ENCODE measurements around the gene SF3B4. TPM values are rescaled to one million over a fixed set of nuclear protein-coding genes. Genes with fewer than 3 reads are reported as not detected.

SF3B4 gene
- total RNA-seq, 1 experiment from 2014 or later = 103 TPM

- no TSS peak for BruUV-seq (replicated peaks)
- Histone ChIP-seq H3K36me3 (ENCODE audit: control insufficient read depth, insufficient read depth, low read length) (peaks cover 2% of the 10 kb centered on the region; the same call in 1 of the 2 replicates), H3K4me1 (peaks cover 9% of the 10 kb centered on the region), H3K4me3 (ENCODE audit: low read depth, low read length) (peak overlapping the region; percentile 99), H3K27me3 (replicated peaks; ENCODE audit: control insufficient read depth, insufficient read depth, low read length) (no peaks in the 10 kb centered on the region), H3K9me3 (no peaks in the 10 kb centered on the region)
- peaks cover 11% of the 10 kb centered on the region for H3K4me1 Mint-ChIP-seq (ENCODE audit: low read depth, unreplicated experiment)
- H3K27me3 Mint-ChIP-seq (ENCODE audit: insufficient read depth, unreplicated experiment) = no peaks in the 10 kb centered on the region
- peak overlapping the region; percentile 91 for H3K4me3 Mint-ChIP-seq (ENCODE audit: unreplicated experiment)
- no peak for DNase-seq
- ChIA-PET CTCF (no interaction called here), POLR2A (no interaction called here)
- H3K9me3 Mint-ChIP-seq (ENCODE audit: unreplicated experiment) = no peaks in the 10 kb centered on the region
- peaks cover 64% of the 10 kb centered on the region for H3K36me3 Mint-ChIP-seq (ENCODE audit: insufficient read depth, unreplicated experiment)
- peak overlapping the region; percentile 94 for H3K27ac Mint-ChIP-seq (ENCODE audit: unreplicated experiment)
- TF ChIP-seq CTCF (IDR thresholded peaks at IDR 0.05; ENCODE audit: insufficient read depth in 1 of 2, low read depth in 1 of 2, low read length in 1 of 2, severe bottlenecking in 1 of 2, unreplicated experiment in 1 of 2) = no peak
- intact Hi-C loops (cut with micrococcal nuclease; ENCODE audit: unreplicated experiment) = loop anchor here (1.0 kb wide), 1 partner anchor 28 kb away; the partner anchor contains the start of gene BOLA1
These were observed 494 bp downstream of the SF3B4 start for GRCh38 chr1:149927056-149927562.

DNA sequence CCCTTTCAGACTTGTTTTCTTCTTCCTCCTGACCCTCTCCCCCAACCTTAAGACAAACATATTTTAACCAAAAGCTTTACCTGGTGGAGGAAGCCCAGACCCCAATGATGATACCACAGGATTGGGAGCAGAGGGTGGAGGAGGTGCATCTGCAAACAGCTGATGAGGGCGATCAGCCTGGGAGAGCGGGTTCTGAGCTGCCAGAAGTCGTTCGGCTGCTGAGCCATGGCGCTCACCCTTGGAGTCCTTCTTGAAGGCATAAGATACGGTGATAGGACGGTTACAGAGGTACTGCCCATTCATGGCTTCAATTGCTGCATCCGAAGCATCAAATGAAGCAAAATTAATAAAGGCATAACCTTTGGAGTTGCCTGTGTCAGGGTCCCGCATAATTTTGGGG is 1.3 kb downstream of the SF3B4 start:
- Mint-ChIP-seq H3K9me3 (ENCODE audit: unreplicated experiment) (no peaks in the 10 kb centered on the region), H3K27me3 (ENCODE audit: insufficient read depth, unreplicated experiment) (no peaks in the 10 kb centered on the region), H3K27ac (ENCODE audit: unreplicated experiment) (no peak overlapping the region), H3K4me1 (ENCODE audit: low read depth, unreplicated experiment) (peaks cover 11% of the 10 kb centered on the region), H3K36me3 (ENCODE audit: insufficient read depth, unreplicated experiment) (peaks cover 72% of the 10 kb centered on the region), H3K4me3 (ENCODE audit: unreplicated experiment) (peak overlapping the region; percentile 91)
- H3K27me3 ChIP-seq (replicated peaks; ENCODE audit: control insufficient read depth, insufficient read depth, low read length) = no peaks in the 10 kb centered on the region
- intact Hi-C loops (cut with micrococcal nuclease; ENCODE audit: unreplicated experiment) = no loop called here
- H3K4me1 ChIP-seq = peaks cover 9% of the 10 kb centered on the region
- no peak for TF ChIP-seq CTCF (IDR thresholded peaks at IDR 0.05; ENCODE audit: insufficient read depth in 1 of 2, low read depth in 1 of 2, low read length in 1 of 2, severe bottlenecking in 1 of 2, unreplicated experiment in 1 of 2)
- ChIA-PET POLR2A (no interaction called here), CTCF (no interaction called here)
- no peak overlapping the region; the same call in 1 of the 2 replicates for H3K4me3 ChIP-seq (ENCODE audit: low read depth, low read length)
- peaks cover 2% of the 10 kb centered on the region; the same call in 1 of the 2 replicates for H3K36me3 ChIP-seq (ENCODE audit: control insufficient read depth, insufficient read depth, low read length)
- DNase-seq = no peak
- no peaks in the 10 kb centered on the region for H3K9me3 ChIP-seq
- TSS peak; percentile 59 for BruUV-seq (replicated peaks)

GRCh38 chr1:149925751-149926150 is 1.9 kb downstream of the SF3B4 start:
- Mint-ChIP-seq H3K27ac (ENCODE audit: unreplicated experiment) (no peak overlapping the region), H3K4me3 (ENCODE audit: unreplicated experiment) (peak overlapping the region; percentile 23), H3K27me3 (ENCODE audit: insufficient read depth, unreplicated experiment) (no peaks in the 10 kb centered on the region), H3K4me1 (ENCODE audit: low read depth, unreplicated experiment) (peaks cover 11% of the 10 kb centered on the region), H3K9me3 (ENCODE audit: unreplicated experiment) (no peaks in the 10 kb centered on the region), H3K36me3 (ENCODE audit: insufficient read depth, unreplicated experiment) (peaks cover 75% of the 10 kb centered on the region)
- ChIA-PET POLR2A (no interaction called here), CTCF (no interaction called here)
- BruUV-seq (replicated peaks) = no TSS peak
- peaks cover 9% of the 10 kb centered on the region for H3K4me1 ChIP-seq
- no peaks in the 10 kb centered on the region for H3K27me3 ChIP-seq (replicated peaks; ENCODE audit: control insufficient read depth, insufficient read depth, low read length)
- intact Hi-C loops (cut with micrococcal nuclease; ENCODE audit: unreplicated experiment) = no loop called here
- no peak for DNase-seq
- H3K4me3 ChIP-seq (ENCODE audit: low read depth, low read length) = no peak overlapping the region
- no peak for TF ChIP-seq CTCF (IDR thresholded peaks at IDR 0.05; ENCODE audit: insufficient read depth in 1 of 2, low read depth in 1 of 2, low read length in 1 of 2, severe bottlenecking in 1 of 2, unreplicated experiment in 1 of 2)
- no peaks in the 10 kb centered on the region for H3K9me3 ChIP-seq
- H3K36me3 ChIP-seq (ENCODE audit: control insufficient read depth, insufficient read depth, low read length) = peaks cover 2% of the 10 kb centered on the region; the same call in 1 of the 2 replicates
